Suprapubic skin (tissue), 3 donors: Measurements from ENCODE around the gene CPNE2.

ENCODE experiments used
- POLR2AphosphoS5 ChIP-seq, 3 donors: sonication (generic); formaldehyde crosslinking; IDR thresholded peaks; one replicate each; pipeline ENCODE4 v1.6.1; 2017; ENCODE audit warnings: antibody characterized with exemption in 3 of 3
- TF ChIP-seq, protein P1 (sequence below), 2 donors: fragments of 200-600 bp in 1 of 2; fragments of 450-650 bp in 1 of 2; sonication (generic) in 1 of 2; IDR thresholded peaks; one replicate each; pipeline ENCODE4 v1.5.1; 2016 to 2019; ENCODE audit warnings: antibody characterized with exemption in 2 of 2, mild to moderate bottlenecking in 1 of 2, moderate library complexity in 1 of 2

GRCh38 chr16:57141822-57142631, 49.6 kb downstream of the CPNE2 start:
- TF ChIP-seq, protein P1, sequence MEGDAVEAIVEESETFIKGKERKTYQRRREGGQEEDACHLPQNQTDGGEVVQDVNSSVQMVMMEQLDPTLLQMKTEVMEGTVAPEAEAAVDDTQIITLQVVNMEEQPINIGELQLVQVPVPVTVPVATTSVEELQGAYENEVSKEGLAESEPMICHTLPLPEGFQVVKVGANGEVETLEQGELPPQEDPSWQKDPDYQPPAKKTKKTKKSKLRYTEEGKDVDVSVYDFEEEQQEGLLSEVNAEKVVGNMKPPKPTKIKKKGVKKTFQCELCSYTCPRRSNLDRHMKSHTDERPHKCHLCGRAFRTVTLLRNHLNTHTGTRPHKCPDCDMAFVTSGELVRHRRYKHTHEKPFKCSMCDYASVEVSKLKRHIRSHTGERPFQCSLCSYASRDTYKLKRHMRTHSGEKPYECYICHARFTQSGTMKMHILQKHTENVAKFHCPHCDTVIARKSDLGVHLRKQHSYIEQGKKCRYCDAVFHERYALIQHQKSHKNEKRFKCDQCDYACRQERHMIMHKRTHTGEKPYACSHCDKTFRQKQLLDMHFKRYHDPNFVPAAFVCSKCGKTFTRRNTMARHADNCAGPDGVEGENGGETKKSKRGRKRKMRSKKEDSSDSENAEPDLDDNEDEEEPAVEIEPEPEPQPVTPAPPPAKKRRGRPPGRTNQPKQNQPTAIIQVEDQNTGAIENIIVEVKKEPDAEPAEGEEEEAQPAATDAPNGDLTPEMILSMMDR (IDR thresholded peaks at IDR 0.05) = no peak
- TF ChIP-seq POLR2AphosphoS5 (IDR thresholded peaks at IDR 0.05) = no peak
